GM21447 (cell line): ENCODE results near the gene PPME1.

Experiments
- ATAC-seq: cut with Tn5 transposase; IDR thresholded peaks from one replicate; pipeline ENCODE4 v1.9.1; 2021; ENCODE audit not compliant: unreplicated experiment

The PPME1 gene

GRCh38 chr11:74225565-74225964 is 54.5 kb downstream of the PPME1 start:
- no peak for ATAC-seq

DNA sequence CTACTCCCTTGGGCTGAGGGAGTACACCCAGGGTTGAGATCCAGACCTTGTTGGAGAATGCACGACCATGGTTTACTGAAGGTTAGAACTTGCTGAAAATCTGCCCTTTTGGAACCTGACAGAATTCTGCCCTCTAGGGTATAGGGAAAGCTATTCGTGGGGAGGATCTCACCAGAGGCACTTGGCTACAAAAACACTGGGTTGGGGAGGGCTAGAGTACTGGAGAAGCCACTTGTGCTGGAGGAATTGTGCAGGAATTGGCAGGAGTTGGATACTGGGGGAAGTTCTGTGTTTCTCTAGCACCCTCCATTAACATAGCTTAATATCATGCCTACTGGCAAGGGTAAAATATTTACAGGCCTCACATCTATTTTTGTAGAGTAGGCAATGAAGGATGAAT is 55.8 kb downstream of the PPME1 start:
- no peak for ATAC-seq

- no peak for ATAC-seq
These were observed 61.3 kb downstream of the PPME1 start for GRCh38 chr11:74232311-74232950.

GRCh38 chr11:74233683-74234082 is 62.6 kb downstream of the PPME1 start:
- ATAC-seq: no peak

GRCh38 chr11:74235121-74235520 is 64.0 kb downstream of the PPME1 start:
- no peak for ATAC-seq

DNA sequence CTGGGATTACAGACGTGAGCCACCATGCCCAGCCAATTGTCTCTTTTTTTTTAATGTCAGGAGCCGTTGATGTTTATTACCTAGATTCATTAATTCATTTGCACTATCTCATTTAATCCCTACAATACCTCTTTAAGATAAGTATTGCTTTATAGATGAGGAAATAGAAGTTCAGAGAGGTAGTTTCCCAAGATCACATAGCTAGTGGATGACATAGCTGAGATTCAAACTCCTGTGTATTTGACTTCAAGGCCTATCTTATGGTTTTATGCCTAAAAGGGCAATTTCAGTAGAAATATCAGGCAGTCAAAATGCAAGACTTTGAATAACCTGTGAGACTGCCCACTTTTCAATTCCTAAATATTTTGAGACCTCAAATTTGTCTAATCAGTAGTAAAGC is 66.5 kb downstream of the PPME1 start:
- no peak for ATAC-seq

GRCh38 chr11:74238243-74238642 is 67.2 kb downstream of the PPME1 start:
- ATAC-seq: no peak

DNA sequence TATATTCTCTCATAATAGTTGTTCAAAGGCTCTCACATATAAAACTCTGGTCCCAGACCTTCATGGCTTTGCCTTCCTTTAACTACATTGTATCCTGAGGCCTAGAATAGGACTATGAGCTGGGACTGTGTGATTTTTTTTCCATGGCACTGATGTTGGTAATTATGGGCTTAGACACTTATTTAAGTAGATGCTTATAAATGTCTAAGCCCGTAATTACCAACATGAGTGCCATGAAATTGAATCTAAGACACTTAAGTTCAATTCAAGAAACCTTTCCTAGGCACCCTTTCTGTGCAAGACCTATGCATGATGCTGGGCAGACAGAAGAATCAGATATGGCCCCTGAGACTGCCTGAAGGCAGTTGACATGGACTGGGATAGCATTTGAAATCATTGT is 77.4 kb downstream of the PPME1 start:
- ATAC-seq: no peak

- ATAC-seq: no peak
These were observed 78.4 kb downstream of the PPME1 start for GRCh38 chr11:74249496-74249895.

GRCh38 chr11:74253361-74253760 is 82.3 kb downstream of the PPME1 start:
- ATAC-seq: no peak

- no peak for ATAC-seq
These were observed 84.8 kb downstream of the PPME1 start for GRCh38 chr11:74255741-74256375.

GRCh38 chr11:74256378-74257133 is 85.5 kb downstream of the PPME1 start:
- ATAC-seq: no peak

- ATAC-seq: no peak
These were observed 87.0 kb downstream of the PPME1 start for GRCh38 chr11:74257959-74258553.

GRCh38 chr11:74262725-74263124 is 91.6 kb downstream of the PPME1 start:
- ATAC-seq: no peak

GRCh38 chr11:74265256-74265655 is 94.2 kb downstream of the PPME1 start:
- ATAC-seq: no peak

DNA sequence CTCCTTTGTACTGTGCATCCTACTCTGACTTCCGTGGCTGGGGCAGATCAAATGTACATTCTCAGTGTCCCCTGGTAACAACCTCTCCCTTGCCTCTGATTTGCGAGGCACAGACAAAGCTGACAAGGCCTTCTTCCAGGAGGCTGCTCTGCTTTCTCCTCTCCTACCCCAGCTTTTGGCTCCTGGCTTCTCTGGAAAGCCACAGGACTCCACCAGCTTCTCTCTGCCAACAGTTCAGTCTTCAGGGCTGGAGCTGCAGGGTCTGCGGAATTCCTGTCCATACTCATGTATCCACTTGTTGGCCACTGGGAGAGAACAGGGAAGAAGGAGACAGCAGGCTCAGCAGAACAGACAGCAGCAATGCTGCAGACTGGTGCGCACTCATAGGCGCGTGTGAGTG is 95.9 kb downstream of the PPME1 start:
- no peak for ATAC-seq

GRCh38 chr11:74268456-74268855 is 97.4 kb downstream of the PPME1 start:
- no peak for ATAC-seq

DNA sequence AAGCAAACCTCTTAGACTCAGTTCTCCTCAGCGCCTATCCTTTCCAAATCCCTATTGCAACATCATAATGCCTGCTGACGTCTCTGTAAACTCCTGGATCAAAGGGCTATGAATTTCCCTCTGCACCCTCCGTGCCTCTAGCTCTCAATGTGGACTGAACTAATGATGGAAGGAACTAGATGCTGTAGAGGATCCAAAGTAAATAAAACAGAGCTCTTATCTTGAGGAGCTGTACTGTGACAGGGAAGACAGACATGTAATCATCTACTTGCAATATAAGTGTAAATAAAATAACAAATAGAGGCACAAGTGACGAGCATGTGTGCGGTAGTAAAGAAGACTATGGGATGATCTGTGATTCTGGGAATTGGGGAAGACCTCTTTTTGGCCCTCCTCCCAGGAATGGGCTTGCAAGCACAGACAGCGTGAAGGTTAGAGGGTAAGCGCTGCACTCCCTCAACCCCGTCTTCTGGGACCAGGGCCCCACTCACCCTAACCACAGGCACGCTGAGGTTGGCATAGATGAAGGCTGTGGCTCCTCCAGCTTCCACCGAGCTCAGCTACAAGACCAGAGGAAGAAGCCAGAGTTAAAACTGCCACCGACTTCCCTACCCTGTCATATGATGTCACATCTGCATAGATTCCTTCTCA is 98.2 kb downstream of the PPME1 start:
- no peak for ATAC-seq

DNA sequence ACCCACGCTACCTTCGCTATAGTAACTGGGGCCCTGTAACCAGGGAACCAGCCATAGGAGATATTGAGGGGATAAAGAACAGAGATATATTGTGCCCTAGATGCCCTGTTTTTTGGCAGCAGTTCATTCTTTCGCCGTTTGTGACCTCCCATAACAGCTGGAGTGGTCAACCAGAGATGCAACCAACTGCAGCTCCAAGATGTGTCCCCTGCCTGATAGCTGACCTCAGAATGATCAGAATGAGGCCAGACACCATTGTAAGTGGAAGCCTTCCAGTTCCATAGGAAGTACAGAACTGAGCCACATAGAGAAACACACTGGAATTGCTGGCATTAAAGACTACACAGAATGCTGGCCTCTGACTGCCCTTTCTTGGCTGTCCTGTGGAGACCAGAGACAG is 101.2 kb downstream of the PPME1 start:
- no peak for ATAC-seq

DNA sequence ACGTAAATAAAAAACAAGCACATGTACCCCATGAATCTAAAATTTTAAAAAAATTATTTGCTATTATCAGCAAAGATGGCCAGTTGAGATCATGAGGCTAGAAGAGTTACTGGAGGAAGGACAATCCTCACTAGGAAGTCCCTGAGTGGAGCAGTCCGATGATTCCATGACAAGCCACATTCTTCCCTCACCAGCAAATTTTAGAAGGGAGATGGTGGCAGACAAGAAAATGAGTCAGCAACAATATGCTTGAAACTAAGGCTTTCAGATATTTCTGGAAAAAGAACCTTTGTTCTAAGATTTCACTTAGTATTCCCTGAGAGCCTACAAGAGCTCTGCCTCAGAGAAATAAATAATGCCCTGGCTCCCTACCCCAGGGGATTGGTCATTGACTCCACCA is 105.5 kb downstream of the PPME1 start:
- ATAC-seq: no peak

- ATAC-seq: no peak
These were observed 107.0 kb downstream of the PPME1 start for GRCh38 chr11:74278103-74278502.
